PC-3 (cell line): ENCODE measurements around the gene SCN8A.

Experiments used
- CTCF ChIP-seq: fragments of 300-600 bp; sonication (generic); conservative IDR thresholded peaks from 2 replicates; pipeline ENCODE4 v1.5.1; 2017; ENCODE audit warnings: antibody characterized with exemption, low read depth, mild to moderate bottlenecking, low read length
- EZH2phosphoT487 ChIP-seq: fragments of 300-600 bp; sonication (generic); IDR thresholded peaks from 2 replicates; pipeline ENCODE4 v1.6.1; 2018; ENCODE audit warnings: mild to moderate bottlenecking, antibody characterized with exemption, low read length, borderline replicate concordance

- no peak for TF ChIP-seq CTCF
- TF ChIP-seq EZH2phosphoT487 = no peak
Observed at GRCh38 chr12:51819736-51820525, 228.9 kb downstream of the SCN8A start.
